GM08714 (cell line): ENCODE measurements around the gene CAPN3.

Experiments used
- H3K4me3 ChIP-seq: fragments of 200-500 bp; sonication (Bioruptor generic); 2 replicates; pipeline ENCODE4 v1.5.1; 2014; ENCODE audit warnings: mild to moderate bottlenecking, low read length, inconsistent platforms
- ZNF274 ChIP-seq: IDR thresholded peaks from 2 replicates; pipeline ENCODE4 v1.6.1; 2012; ENCODE audit warnings: mild to moderate bottlenecking, low read depth, low read length

Gene CAPN3

DNA sequence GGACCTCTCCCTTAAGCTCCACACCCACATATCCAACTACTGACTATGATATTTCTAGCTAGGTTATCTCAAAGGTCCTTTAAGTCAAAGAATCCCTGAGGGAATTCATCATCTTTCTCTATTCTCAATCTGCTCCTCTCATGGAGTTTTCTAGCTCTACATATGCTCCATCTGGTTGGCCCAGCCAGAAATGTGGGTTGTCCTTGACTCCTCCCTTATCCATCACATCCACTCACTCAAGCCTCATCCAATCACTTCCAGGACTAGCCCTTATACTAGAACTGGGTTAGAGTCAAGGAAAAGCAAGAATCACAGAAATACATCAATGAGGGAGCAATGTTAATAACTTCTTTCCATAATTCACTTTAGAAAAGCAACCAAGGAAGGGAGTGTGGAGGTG lies 86.2 kb downstream of the CAPN3 start:
- TF ChIP-seq ZNF274 = no peak
- H3K4me3 ChIP-seq = no peak overlapping the region

GRCh38 chr15:42447599-42447998 lies 88.3 kb downstream of the CAPN3 start:
- no peak overlapping the region for H3K4me3 ChIP-seq
- no peak for TF ChIP-seq ZNF274

DNA sequence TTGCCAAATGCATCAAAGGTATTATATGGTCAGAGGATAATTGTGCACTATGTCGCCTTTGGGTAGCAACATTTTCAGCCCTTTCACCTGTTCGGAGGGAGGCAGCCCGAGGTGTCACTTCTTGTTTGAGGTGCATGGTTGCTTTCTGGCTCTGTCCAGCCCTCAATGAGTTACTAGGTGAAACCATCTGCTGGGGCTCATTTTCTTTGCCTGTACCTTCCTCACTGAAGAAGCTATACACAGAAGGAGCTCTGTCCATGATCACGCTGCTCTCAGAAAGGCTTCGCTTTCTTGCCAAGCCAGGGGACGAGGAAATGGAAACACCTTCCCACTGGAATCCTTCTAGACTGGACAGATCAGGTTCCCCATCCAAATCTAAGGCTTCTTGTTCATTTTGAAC lies 89.0 kb downstream of the CAPN3 start:
- TF ChIP-seq ZNF274 = no peak
- no peak overlapping the region for H3K4me3 ChIP-seq

GRCh38 chr15:42449770-42450424 lies 90.6 kb downstream of the CAPN3 start:
- H3K4me3 ChIP-seq = no peak overlapping the region
- no peak for TF ChIP-seq ZNF274

DNA sequence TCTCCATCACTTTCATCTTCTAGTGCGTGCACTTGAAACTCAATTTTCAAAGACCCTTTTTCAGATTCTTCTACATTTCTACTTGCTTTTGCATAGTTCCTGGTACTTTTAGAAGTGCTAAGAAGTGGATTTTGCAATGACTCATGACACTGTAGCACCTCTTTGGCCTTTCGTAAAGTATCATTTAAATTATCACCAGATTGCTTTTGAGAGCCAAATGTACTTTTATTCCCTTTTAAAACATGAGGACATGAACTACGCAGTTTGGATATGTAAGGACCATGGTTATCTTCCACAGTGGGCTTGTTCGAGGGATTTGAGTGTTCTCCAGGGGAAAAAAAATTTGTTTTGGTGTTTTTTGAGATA lies 91.1 kb downstream of the CAPN3 start:
- TF ChIP-seq ZNF274 = no peak

DNA sequence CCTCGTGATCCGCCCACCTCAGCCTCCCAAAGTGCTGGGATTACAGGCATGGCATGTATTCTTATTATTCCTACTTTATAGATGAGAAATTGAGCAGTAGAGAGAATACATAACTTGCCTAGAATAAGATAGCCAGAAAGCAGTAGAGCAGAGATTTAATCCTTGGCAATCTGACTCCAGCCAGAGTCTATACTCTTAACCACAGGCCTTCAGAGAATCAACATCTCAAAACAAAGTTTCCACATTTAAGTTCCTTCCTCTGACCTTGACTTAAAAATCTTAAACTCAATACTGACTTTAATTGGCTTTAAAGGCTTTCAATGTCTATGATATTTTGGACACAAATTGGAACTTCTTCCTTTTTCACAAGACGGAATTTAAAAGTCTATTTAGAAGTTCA lies 94.5 kb downstream of the CAPN3 start:
- TF ChIP-seq ZNF274 = no peak
- no peak overlapping the region for H3K4me3 ChIP-seq

More for the DNA sequence above, 91.1 kb downstream of the CAPN3 start:
- no peak overlapping the region for H3K4me3 ChIP-seq

DNA sequence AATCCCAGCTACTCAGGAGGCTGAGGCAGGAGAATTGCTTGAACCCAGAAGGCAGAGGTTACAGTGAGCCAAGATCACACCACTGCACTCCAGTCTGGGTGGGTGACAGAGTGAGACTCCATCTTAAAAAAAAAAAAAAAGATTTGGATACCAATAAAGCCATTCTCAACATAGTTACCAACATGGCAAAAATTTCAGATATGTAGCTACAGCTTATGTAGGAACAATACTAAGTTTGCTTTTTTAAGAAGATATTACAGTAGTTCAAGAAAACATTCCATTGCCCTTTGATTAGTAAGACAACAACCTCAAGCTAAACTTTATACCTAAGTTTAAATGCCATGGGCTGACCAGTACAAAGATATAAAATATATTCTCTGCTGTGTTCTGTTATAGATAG lies 97.2 kb downstream of the CAPN3 start:
- H3K4me3 ChIP-seq = no peak overlapping the region
- TF ChIP-seq ZNF274 = no peak

DNA sequence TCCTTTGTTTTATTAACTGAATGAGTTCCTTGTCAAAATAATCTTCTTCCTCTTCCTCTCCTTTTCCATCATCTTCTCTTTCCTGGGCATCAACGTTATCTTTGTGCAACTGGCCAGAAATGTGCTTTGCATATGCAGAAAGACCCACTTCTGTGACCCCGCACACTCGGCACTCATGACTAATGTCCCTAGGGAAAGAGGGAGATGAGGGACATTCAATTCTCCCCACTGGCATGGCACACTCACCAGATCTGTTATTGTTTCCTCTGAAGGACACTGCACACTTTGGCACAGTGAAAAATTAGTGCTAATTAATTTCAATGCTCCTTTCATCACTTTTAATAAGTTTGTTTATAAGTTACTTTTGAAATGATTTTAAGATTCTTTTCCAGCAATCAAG lies 97.7 kb downstream of the CAPN3 start:
- no peak overlapping the region for H3K4me3 ChIP-seq
- no peak for TF ChIP-seq ZNF274

GRCh38 chr15:42457445-42458442 lies 98.4 kb downstream of the CAPN3 start:
- H3K4me3 ChIP-seq = no peak overlapping the region
- TF ChIP-seq ZNF274 = no peak

GRCh38 chr15:42461261-42461660 lies 102.0 kb downstream of the CAPN3 start:
- no peak for TF ChIP-seq ZNF274

More at GRCh38 chr15:42461261-42461660, 102.0 kb downstream of the CAPN3 start:
- H3K4me3 ChIP-seq = no peak overlapping the region
